GM12878 (cell line): Measurements from ENCODE around the gene DLG1. TPM values are rescaled to one million over a fixed set of nuclear protein-coding genes. Genes with fewer than 3 reads are reported as not detected.

Source experiments
- ATAC-seq: fragments of 200-7000 bp; cut with Tn5 transposase; 3 replicates; pipeline ENCODE4 v1.9.1; 2020; ENCODE audit warnings: mild to moderate bottlenecking, moderate library complexity
- BruUV-seq: library from RNA; stranded (reverse); fragments of 400-500 nt; replicated peaks from 2 replicates; lab custom pipeline; 2021; lab: Mats Ljungman, UMichigan
- CTCF ChIA-PET: fragments of 300-600 bp; sonication (Branson Sonifier 250); formaldehyde crosslinking; extraction: SDS; loops from one replicate; lab custom pipeline; 2021; ENCODE audit warnings: inconsistent platforms; lab: Yijun Ruan, JAX
- POLR2A ChIA-PET: fragments of 350-600 bp; formaldehyde crosslinking; extraction: SDS; loops from one replicate; lab custom pipeline; 2021; ENCODE audit warnings: inconsistent platforms; lab: Charles Lee
- RAD21 ChIA-PET: fragments of 300-600 bp; sonication (Branson Sonifier 250); formaldehyde crosslinking; loops from one replicate; lab custom pipeline; 2023; ENCODE audit warnings: antibody characterized with exemption; ENCODE audit not compliant: unreplicated experiment; lab: Charles Lee
- SMC1A ChIA-PET: fragments of 300-600 bp; sonication (Branson Sonifier 250); formaldehyde crosslinking; loops from one replicate; lab custom pipeline; 2023; ENCODE audit not compliant: unreplicated experiment, uncharacterized antibody; lab: Charles Lee
- DNase-seq: peaks from one replicate; pipeline ENCODE4 v3.0.0-alpha.2; 2011; ENCODE audit warnings: low read depth, low spot score
- FAIRE-seq: peaks from 3 replicates; lab custom pipeline; 2011; peaks lifted over from hg19 to GRCh38; lab: Jason Lieb, UNC
- H2AFZ ChIP-seq: 2 replicates; pipeline ENCODE4 v1.6.0; 2011; ENCODE audit warnings: low read depth, low read length, control low read depth; ENCODE audit not compliant: control insufficient read depth
- H3K27ac ChIP-seq: 2 replicates; pipeline ENCODE4 v1.5.1; 2011; ENCODE audit warnings: control low read depth; ENCODE audit not compliant: control insufficient read depth, insufficient read depth
- H3K27me3 ChIP-seq, 2 experiments: replicated peaks in 1 of 2; 2 replicates each; pipeline versions ENCODE4 v1.6.0 to v1.6.1; 2011; ENCODE audit warnings: low read length in 1 of 2; ENCODE audit not compliant: control insufficient read depth in 2 of 2, insufficient read depth in 2 of 2
- H3K36me3 ChIP-seq, 2 experiments: 2 replicates each; pipeline ENCODE4 v1.5.1; 2011; ENCODE audit warnings: low read length in 1 of 2; ENCODE audit not compliant: control insufficient read depth in 2 of 2, insufficient read depth in 2 of 2
- H3K4me1 ChIP-seq: 2 replicates; pipeline ENCODE4 v1.6.1; 2011; ENCODE audit warnings: mild to moderate bottlenecking, low read length, moderate library complexity, mixed read lengths; ENCODE audit not compliant: control insufficient read depth, insufficient read depth
- H3K4me2 ChIP-seq: 2 replicates; pipeline ENCODE4 v1.6.0; 2011; ENCODE audit warnings: control low read depth; ENCODE audit not compliant: control insufficient read depth, insufficient read depth
- H3K4me3 ChIP-seq: fragments of 200-600 bp; sonication (generic); 2 replicates; pipeline ENCODE4 v1.5.1; 2016
- H3K79me2 ChIP-seq: 2 replicates; pipeline ENCODE4 v1.6.0; 2011; ENCODE audit warnings: low read length; ENCODE audit not compliant: control insufficient read depth, insufficient read depth
- H3K9ac ChIP-seq: 2 replicates; pipeline ENCODE4 v1.8.0; 2011; ENCODE audit warnings: low read length, control low read depth, mixed read lengths; ENCODE audit not compliant: control insufficient read depth, insufficient read depth
- H3K9me3 ChIP-seq: replicated peaks from 3 replicates; pipeline ENCODE4 v1.5.1; 2011; ENCODE audit warnings: mild to moderate bottlenecking, low read length; ENCODE audit not compliant: control insufficient read depth, insufficient read depth
- H4K20me1 ChIP-seq: 2 replicates; pipeline ENCODE4 v1.6.0; 2011; ENCODE audit not compliant: control insufficient read depth, insufficient read depth
- CREB1 ChIP-seq: IDR thresholded peaks from 2 replicates; pipeline ENCODE4 v1.6.1; 2012; ENCODE audit warnings: low read depth, mild to moderate bottlenecking, inconsistent platforms
- CREM ChIP-seq: IDR thresholded peaks from 2 replicates; pipeline ENCODE4 v1.6.1; 2014; ENCODE audit warnings: antibody characterized with exemption, low read depth
- EED ChIP-seq: sonication (generic); IDR thresholded peaks from 2 replicates; pipeline ENCODE4 v1.6.1; 2016; ENCODE audit warnings: antibody characterized with exemption, low read depth
- EZH2 ChIP-seq: IDR thresholded peaks from 2 replicates; pipeline ENCODE4 v1.6.1; 2012; ENCODE audit warnings: low read depth, mild to moderate bottlenecking, control low read depth, inconsistent platforms, low read length, borderline replicate concordance; ENCODE audit not compliant: control insufficient read depth
- MYB ChIP-seq: fragments of 150-350 bp; IDR thresholded peaks from 2 replicates; pipeline ENCODE4 v1.6.1; 2014; ENCODE audit warnings: mild to moderate bottlenecking, low read depth, low read length, borderline replicate concordance
- NFYB ChIP-seq: IDR thresholded peaks from 2 replicates; pipeline ENCODE4 v1.6.1; 2011; ENCODE audit warnings: low read depth, mild to moderate bottlenecking, low read length, improper control_type of control experiment, moderate library complexity; ENCODE audit not compliant: insufficient read depth
- NRF1 ChIP-seq: conservative IDR thresholded peaks from 2 replicates; pipeline ENCODE4 v1.6.1; 2011; ENCODE audit warnings: mild to moderate bottlenecking, low read depth, low read length, improper control_type of control experiment
- RCOR1 ChIP-seq: conservative IDR thresholded peaks from 2 replicates; pipeline ENCODE4 v1.6.1; 2012; ENCODE audit warnings: low read depth, low read length, improper control_type of control experiment
- RUNX3 ChIP-seq: IDR thresholded peaks from 2 replicates; pipeline ENCODE4 v1.6.1; 2012; ENCODE audit warnings: low read length, inconsistent platforms
- SIX5 ChIP-seq: IDR thresholded peaks from 2 replicates; pipeline ENCODE4 v1.6.1; 2011; ENCODE audit warnings: mild to moderate bottlenecking, low read depth, low read length, moderate library complexity; ENCODE audit not compliant: severe bottlenecking
- SMARCA5 ChIP-seq: fragments of 450-650 bp; IDR thresholded peaks from 2 replicates; pipeline ENCODE4 v1.6.1; 2017; ENCODE audit warnings: mild to moderate bottlenecking
- TCF12 ChIP-seq: IDR thresholded peaks from 2 replicates; pipeline ENCODE4 v1.6.1; 2011; ENCODE audit warnings: low read depth, mild to moderate bottlenecking, low read length
- WGBS: methylation state at CpG from one replicate; pipeline ENCODE4 v1.1.6; 2016; ENCODE audit warnings: low lambda C conversion rate; ENCODE audit not compliant: insufficient replicate concordance, insufficient coverage; ENCODE audit errors: missing lambda C conversion rate; 5-methylcytosine and 5-hydroxymethylcytosine counted together
- in situ Hi-C: fragments of 300-500 bp; cut with MboI; formaldehyde crosslinking; loops from 9 replicates; pipeline ENCODE4 v1.14.3; 2018; ENCODE audit warnings: mixed read lengths
- intact Hi-C: fragments of 100-400 bp; cut with micrococcal nuclease; formaldehyde crosslinking; loops from one replicate; pipeline ENCODE4 v1.14.2; 2022; ENCODE audit not compliant: unreplicated experiment
- polyA plus RNA-seq, 11 experiments: library from polyadenylated mRNA; depleted of rRNA in 4 of 11; unstranded in 6 of 11; stranded (reverse) in 5 of 11; fragments of >200 nt; fragmentation: Nextera tagmentation in 4 of 11; fragmentation: Illumina TruSeq in 1 of 11; extraction: Ambion mirVana in 4 of 11; extraction: Trizol in 1 of 11; gene quantifications; 1 replicate in 1 of 11; 2 replicates in 10 of 11; pipeline versions ENCODE4 v1.2.1 to v1.2.3, GENCODE V29; 2011 to 2016; ENCODE audit warnings: inconsistent platforms in 2 of 11, missing spikeins in 2 of 11, low read depth in 1 of 11
- total RNA-seq, 4 experiments: library from RNA; depleted of rRNA in 3 of 4; stranded (reverse); fragments of >200 nt in 3 of 4; fragmentation: Illumina TruSeq in 1 of 4; extraction: Trizol in 1 of 4; gene quantifications; 2 replicates each; pipeline versions ENCODE4 v1.2.1 to v1.2.3, GENCODE V29; 2013 to 2021
- TF ChIP-seq, protein P1 (sequence below): fragments of 450-650 bp; IDR thresholded peaks from 2 replicates; pipeline ENCODE4 v1.6.1; 2017; ENCODE audit warnings: mild to moderate bottlenecking, moderate library complexity
- TF ChIP-seq, protein P2 (sequence below): fragments of 450-650 bp; IDR thresholded peaks from 2 replicates; pipeline ENCODE4 v1.6.1; 2018; ENCODE audit warnings: mild to moderate bottlenecking, low read depth, moderate library complexity; ENCODE audit not compliant: partially characterized antibody

The DLG1 gene
- total and polyA plus RNA-seq, 10 of the 15 experiments (the other 5 are each of a cell fraction or from before 2014, with no cell fraction given) = 9.2 to 63.1 (median 40.1) TPM

DNA sequence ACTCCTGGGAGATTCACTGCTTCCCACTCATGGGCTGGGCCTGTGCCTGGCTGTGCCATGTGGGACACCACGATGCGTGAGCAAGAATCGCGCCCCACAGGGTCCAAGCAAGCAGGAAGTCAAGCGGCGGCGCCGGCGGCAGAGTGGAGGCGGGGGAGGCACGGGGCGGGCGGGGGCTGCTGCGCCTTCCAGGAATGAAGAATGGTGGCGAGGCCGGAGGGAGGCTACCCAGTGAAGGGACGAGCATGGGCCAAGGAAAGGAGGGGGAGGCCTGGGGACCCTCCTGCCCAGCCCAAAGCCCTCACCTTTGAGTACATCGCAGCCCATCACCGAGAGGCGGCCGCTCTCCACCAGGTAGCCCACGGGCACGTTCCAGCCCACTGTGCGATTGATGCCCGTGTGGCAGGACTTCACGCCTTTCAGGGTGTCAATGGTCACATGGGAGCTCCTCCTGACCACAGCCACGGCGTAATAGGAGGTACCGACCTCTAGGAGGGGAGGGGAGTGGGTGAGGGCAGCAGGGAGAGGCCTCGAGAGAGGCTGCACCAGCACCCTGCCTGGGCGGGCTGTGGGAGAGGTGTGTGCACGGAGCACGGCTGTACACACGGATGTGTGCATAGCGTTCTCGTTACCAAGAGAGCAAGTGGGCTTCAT lies 274.3 kb downstream of the DLG1 start (continued):
- TF ChIP-seq, protein P1, sequence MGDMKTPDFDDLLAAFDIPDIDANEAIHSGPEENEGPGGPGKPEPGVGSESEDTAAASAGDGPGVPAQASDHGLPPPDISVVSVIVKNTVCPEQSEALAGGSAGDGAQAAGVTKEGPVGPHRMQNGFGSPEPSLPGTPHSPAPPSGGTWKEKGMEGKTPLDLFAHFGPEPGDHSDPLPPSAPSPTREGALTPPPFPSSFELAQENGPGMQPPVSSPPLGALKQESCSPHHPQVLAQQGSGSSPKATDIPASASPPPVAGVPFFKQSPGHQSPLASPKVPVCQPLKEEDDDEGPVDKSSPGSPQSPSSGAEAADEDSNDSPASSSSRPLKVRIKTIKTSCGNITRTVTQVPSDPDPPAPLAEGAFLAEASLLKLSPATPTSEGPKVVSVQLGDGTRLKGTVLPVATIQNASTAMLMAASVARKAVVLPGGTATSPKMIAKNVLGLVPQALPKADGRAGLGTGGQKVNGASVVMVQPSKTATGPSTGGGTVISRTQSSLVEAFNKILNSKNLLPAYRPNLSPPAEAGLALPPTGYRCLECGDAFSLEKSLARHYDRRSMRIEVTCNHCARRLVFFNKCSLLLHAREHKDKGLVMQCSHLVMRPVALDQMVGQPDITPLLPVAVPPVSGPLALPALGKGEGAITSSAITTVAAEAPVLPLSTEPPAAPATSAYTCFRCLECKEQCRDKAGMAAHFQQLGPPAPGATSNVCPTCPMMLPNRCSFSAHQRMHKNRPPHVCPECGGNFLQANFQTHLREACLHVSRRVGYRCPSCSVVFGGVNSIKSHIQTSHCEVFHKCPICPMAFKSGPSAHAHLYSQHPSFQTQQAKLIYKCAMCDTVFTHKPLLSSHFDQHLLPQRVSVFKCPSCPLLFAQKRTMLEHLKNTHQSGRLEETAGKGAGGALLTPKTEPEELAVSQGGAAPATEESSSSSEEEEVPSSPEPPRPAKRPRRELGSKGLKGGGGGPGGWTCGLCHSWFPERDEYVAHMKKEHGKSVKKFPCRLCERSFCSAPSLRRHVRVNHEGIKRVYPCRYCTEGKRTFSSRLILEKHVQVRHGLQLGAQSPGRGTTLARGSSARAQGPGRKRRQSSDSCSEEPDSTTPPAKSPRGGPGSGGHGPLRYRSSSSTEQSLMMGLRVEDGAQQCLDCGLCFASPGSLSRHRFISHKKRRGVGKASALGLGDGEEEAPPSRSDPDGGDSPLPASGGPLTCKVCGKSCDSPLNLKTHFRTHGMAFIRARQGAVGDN = peak; percentile 36

DNA sequence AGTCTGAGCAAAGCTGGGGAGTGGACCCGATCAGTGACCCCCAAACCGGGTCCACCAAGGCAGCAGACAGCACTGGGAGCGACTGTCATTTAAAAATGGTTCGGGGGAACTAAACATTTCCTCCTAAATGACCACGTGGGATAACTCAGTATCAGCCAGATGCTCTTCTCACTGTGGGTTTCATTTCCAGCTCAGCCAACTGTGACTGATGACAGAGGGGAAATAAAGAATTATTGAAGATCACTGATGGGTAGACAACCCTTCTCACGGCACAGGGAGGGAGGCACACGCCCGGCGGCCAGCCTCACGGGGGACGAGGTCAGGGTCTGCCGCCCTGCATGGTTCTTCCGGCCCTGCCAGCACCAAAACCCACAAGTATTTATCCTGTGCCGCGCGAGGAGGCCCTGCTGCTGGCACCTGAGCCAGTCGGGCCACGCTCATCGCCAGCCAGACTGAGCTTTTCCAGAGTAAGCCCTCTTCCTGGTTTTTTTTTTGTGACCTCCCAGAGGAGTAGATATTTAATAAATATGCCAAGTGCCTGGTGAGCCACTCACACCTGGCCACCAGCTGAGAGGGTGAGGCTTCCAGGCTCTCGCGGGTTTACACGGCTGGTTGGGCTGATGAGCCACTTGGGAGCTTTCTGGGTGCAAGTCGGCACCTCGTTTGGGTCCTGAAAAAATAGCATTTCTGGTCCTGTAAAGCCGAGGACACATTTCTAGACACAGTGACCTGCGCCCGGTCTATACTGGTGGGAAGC lies 275.0 kb downstream of the DLG1 start:
- no peaks in the 10 kb centered on the region for H3K27me3 ChIP-seq
- ChIA-PET RAD21 (interaction anchor here (0.6 to 2.2 kb wide), 7 partner anchors 14 to 164 kb away, joined by 3 to 16 read pairs (median 3); no protein-coding TSS in a partner anchor), SMC1A (interaction anchor here (0.8 to 2.6 kb wide), 5 partner anchors 8 to 151 kb away, joined by 3 to 17 read pairs (median 3); no protein-coding TSS in a partner anchor), CTCF (interaction anchor here (0.6 to 2.6 kb wide), 11 partner anchors 7 to 166 kb away, joined by 3 to 12 read pairs (median 4); no protein-coding TSS in a partner anchor), POLR2A (interaction anchor here (0.9 to 4.2 kb wide), 7 partner anchors 10 to 156 kb away, joined by 3 to 24 read pairs (median 3); partner anchors contain the start of gene SENP5)
- no peaks in the 10 kb centered on the region for H3K9me3 ChIP-seq
- no TSS peak for BruUV-seq
- 13% methylated on average over 27 of the region's 27 CpGs for WGBS
- H2AFZ ChIP-seq = peak overlapping the region; percentile 61
- H3K79me2 ChIP-seq = peaks cover 8% of the 10 kb centered on the region
- peaks cover 22% of the 10 kb centered on the region for H3K4me1 ChIP-seq
- ATAC-seq = peak; percentile 78
- peak overlapping the region; percentile 88 for H3K4me2 ChIP-seq
- FAIRE-seq = peak; percentile 84
- H3K4me3 ChIP-seq = peak overlapping the region; percentile 24; the same call in 1 of the 2 replicates
- peak overlapping the region; percentile 33 for H3K9ac ChIP-seq
- H3K27ac ChIP-seq = peak overlapping the region; percentile 61
- intact Hi-C loops = no loop called here
- peak; percentile 76 for DNase-seq
- in situ Hi-C loops = no loop called here
- peaks cover 0 to 19% of the 10 kb centered on the region in 2 experiments; a peak in 3 of 4 replicates for H3K36me3 ChIP-seq
- no peaks in the 10 kb centered on the region for H4K20me1 ChIP-seq
- TF ChIP-seq EED (no peak), TCF12 (0 out of 2 replicates have a peak, but pooled peaks have one; percentile 48), RCOR1 (no peak), SIX5 (no peak), RUNX3 (peak; percentile 38), SMARCA5 (no peak), EZH2 (no peak), NRF1 (no peak), MYB (no peak), CREB1 (no peak), NFYB (no peak), CREM (0 out of 2 replicates have a peak, but pooled peaks have one; percentile 17)
- TF ChIP-seq, protein P2, sequence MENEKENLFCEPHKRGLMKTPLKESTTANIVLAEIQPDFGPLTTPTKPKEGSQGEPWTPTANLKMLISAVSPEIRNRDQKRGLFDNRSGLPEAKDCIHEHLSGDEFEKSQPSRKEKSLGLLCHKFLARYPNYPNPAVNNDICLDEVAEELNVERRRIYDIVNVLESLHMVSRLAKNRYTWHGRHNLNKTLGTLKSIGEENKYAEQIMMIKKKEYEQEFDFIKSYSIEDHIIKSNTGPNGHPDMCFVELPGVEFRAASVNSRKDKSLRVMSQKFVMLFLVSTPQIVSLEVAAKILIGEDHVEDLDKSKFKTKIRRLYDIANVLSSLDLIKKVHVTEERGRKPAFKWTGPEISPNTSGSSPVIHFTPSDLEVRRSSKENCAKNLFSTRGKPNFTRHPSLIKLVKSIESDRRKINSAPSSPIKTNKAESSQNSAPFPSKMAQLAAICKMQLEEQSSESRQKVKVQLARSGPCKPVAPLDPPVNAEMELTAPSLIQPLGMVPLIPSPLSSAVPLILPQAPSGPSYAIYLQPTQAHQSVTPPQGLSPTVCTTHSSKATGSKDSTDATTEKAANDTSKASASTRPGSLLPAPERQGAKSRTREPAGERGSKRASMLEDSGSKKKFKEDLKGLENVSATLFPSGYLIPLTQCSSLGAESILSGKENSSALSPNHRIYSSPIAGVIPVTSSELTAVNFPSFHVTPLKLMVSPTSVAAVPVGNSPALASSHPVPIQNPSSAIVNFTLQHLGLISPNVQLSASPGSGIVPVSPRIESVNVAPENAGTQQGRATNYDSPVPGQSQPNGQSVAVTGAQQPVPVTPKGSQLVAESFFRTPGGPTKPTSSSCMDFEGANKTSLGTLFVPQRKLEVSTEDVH = no peak
